ENCODE results near the gene RPS4Y1.
"Not testable (repeated sequence)": the region's sequence is repeated elsewhere in the genome, so short reads cannot be mapped to it uniquely, and the experiment has no call there.

DNA sequence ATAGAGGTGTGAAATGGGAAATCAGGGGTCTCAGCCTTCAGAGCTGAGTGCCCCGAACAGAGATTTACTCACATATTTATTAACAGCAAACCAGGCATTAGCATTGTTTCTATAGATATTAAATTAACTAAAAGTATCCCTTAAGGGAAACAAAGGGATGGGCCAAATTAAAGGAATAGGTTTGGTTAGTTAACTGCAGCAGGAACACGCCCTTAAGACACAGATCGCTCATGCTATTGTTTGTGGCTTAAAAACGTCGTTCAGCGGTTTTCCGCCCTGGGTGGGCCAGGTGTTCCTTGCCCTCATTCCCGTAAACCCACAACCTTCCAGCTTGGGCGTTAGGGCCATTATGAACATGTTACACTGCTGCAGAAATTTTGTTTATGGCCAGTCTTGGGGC is 30.8 kb downstream of the RPS4Y1 start:
- TF ChIP-seq POLR2A, POLR2AphosphoS5 (IDR thresholded peaks at IDR 0.05): not testable (repeated sequence)
- TF ChIP-seq, protein P1, sequence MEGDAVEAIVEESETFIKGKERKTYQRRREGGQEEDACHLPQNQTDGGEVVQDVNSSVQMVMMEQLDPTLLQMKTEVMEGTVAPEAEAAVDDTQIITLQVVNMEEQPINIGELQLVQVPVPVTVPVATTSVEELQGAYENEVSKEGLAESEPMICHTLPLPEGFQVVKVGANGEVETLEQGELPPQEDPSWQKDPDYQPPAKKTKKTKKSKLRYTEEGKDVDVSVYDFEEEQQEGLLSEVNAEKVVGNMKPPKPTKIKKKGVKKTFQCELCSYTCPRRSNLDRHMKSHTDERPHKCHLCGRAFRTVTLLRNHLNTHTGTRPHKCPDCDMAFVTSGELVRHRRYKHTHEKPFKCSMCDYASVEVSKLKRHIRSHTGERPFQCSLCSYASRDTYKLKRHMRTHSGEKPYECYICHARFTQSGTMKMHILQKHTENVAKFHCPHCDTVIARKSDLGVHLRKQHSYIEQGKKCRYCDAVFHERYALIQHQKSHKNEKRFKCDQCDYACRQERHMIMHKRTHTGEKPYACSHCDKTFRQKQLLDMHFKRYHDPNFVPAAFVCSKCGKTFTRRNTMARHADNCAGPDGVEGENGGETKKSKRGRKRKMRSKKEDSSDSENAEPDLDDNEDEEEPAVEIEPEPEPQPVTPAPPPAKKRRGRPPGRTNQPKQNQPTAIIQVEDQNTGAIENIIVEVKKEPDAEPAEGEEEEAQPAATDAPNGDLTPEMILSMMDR (IDR thresholded peaks at IDR 0.05 in 8 of 11, conservative IDR thresholded peaks at IDR 0.05 in 3 of 11), result not testable (repeated sequence)
